BE2C (cell line): ENCODE results near the gene ZNF730. TPM values are rescaled to one million over a fixed set of nuclear protein-coding genes. Genes with fewer than 3 reads are reported as not detected.
A peak's percentile ranks its signal among the peaks of the same experiment; 100 is the strongest.
"Not testable (repeated sequence)": the region's sequence is repeated elsewhere in the genome, so short reads cannot be mapped to it uniquely, and the experiment has no call there.

Experiments used
- DNase-seq: peaks from one replicate; pipeline ENCODE4 v3.0.0-alpha.2; 2020
- H3K27me3 ChIP-seq: fragments of 250-450 bp; sonication (Bioruptor Pico); 2 replicates; pipeline ENCODE4 v1.5.1; 2020; ENCODE audit warnings: mild to moderate bottlenecking
- H3K36me3 ChIP-seq: fragments of 250-450 bp; sonication (Bioruptor Pico); 2 replicates; pipeline ENCODE4 v1.5.1; 2020; ENCODE audit warnings: mild to moderate bottlenecking
- H3K4me1 ChIP-seq: fragments of 250-450 bp; sonication (Bioruptor Pico); 2 replicates; pipeline ENCODE4 v1.5.1; 2020
- H3K4me3 ChIP-seq: 2 replicates; pipeline ENCODE4 v1.5.1; 2011; ENCODE audit warnings: low read depth, low read length
- H3K9me3 ChIP-seq: fragments of 250-450 bp; sonication (Bioruptor Pico); 2 replicates; pipeline ENCODE4 v1.5.1; 2020
- CTCF ChIP-seq: IDR thresholded peaks from 2 replicates; pipeline ENCODE4 v1.5.1; 2012; ENCODE audit warnings: mild to moderate bottlenecking, low read depth, low read length
- polyA plus RNA-seq: library from polyadenylated mRNA; unstranded; fragments of >200 nt; gene quantifications from one replicate; pipeline ENCODE4 v1.2.1, GENCODE V29; 2012; ENCODE audit warnings: low read depth, missing spikeins; ENCODE audit not compliant: insufficient read length, insufficient read depth

The ZNF730 gene
- 1.3 TPM for polyA plus RNA-seq

GRCh38 chr19:23116802-23117571 lies at the start of gene ZNF730:
Gene ZNF730, plus strand, starts transcription at chr19:23117025. Its CDS starts 149 bp downstream, at chr19:23117174.
- DNase-seq = peak; percentile 78
- Histone ChIP-seq H3K9me3 (no peaks in the 10 kb centered on the region; the same call in 1 of the 2 replicates), H3K36me3 (peaks cover 8% of the 10 kb centered on the region), H3K27me3 (no peaks in the 10 kb centered on the region), H3K4me1 (no peaks in the 10 kb centered on the region), H3K4me3 (peak within 1 kb of the TSS; percentile 75)
- no peak for TF ChIP-seq CTCF

GRCh38 chr19:23070353-23071146 lies 46.3 kb upstream of the ZNF730 start:
- TF ChIP-seq CTCF = peak; percentile 34; the same call in 1 of the 2 replicates
- Histone ChIP-seq H3K4me3 (peak overlapping the region; percentile 32), H3K9me3 (no peaks in the 10 kb centered on the region; the same call in 1 of the 2 replicates), H3K4me1 (no peaks in the 10 kb centered on the region), H3K27me3 (no peaks in the 10 kb centered on the region; the same call in 1 of the 2 replicates), H3K36me3 (no peaks in the 10 kb centered on the region)
- peak; percentile 24 for DNase-seq

GRCh38 chr19:23071147-23071511 lies 45.7 kb upstream of the ZNF730 start:
- Histone ChIP-seq H3K27me3 (no peaks in the 10 kb centered on the region; the same call in 1 of the 2 replicates), H3K4me1 (no peaks in the 10 kb centered on the region), H3K36me3 (no peaks in the 10 kb centered on the region), H3K4me3 (peak overlapping the region; percentile 32), H3K9me3 (no peaks in the 10 kb centered on the region; the same call in 1 of the 2 replicates)
- TF ChIP-seq CTCF = no peak
- DNase-seq = peak; percentile 54

GRCh38 chr19:23075031-23075733 lies 41.6 kb upstream of the ZNF730 start:
- DNase-seq = peak; percentile 88
- no peak for TF ChIP-seq CTCF
- H3K36me3 ChIP-seq = no peaks in the 10 kb centered on the region; the same call in 1 of the 2 replicates
- no peaks in the 10 kb centered on the region for H3K4me1 ChIP-seq
- H3K9me3 ChIP-seq = no peaks in the 10 kb centered on the region; the same call in 1 of the 2 replicates
- peak overlapping the region; percentile 86 for H3K4me3 ChIP-seq
- H3K27me3 ChIP-seq = no peaks in the 10 kb centered on the region; the same call in 1 of the 2 replicates

GRCh38 chr19:23077776-23078175 lies 39.0 kb upstream of the ZNF730 start:
- H3K4me3 ChIP-seq, H3K9me3 ChIP-seq, H3K4me1 ChIP-seq, H3K27me3 ChIP-seq, H3K36me3 ChIP-seq, DNase-seq: not testable (repeated sequence)

GRCh38 chr19:23093832-23094231 lies 23.0 kb upstream of the ZNF730 start:
- no peak for DNase-seq
- peaks cover 41% of the 10 kb centered on the region for H3K36me3 ChIP-seq
- peaks cover 4% of the 10 kb centered on the region for H3K9me3 ChIP-seq
- no peaks in the 10 kb centered on the region for H3K27me3 ChIP-seq
- no peaks in the 10 kb centered on the region for H3K4me1 ChIP-seq
- H3K4me3 ChIP-seq = no peak overlapping the region
- no peak for TF ChIP-seq CTCF
